K562 (cell line): ENCODE data around the gene MYBPHL. TPM values are rescaled to one million over a fixed set of nuclear protein-coding genes. Genes with fewer than 3 reads are reported as not detected.

Source experiments
- ATAC-seq: fragments of 200-7000 bp; cut with Tn5 transposase; 3 replicates; pipeline ENCODE4 v1.9.1; 2020; ENCODE audit warnings: moderate library complexity
- BruUV-seq: library from RNA; stranded (reverse); fragments of 400-500 nt; replicated peaks from 2 replicates; lab custom pipeline; 2021; lab: Mats Ljungman, UMichigan
- CTCF ChIA-PET: fragments of 300-600 bp; formaldehyde crosslinking; extraction: SDS; loops from one replicate; lab custom pipeline; 2021; ENCODE audit warnings: low intra/inter-chr PET ratio; lab: Yijun Ruan, JAX
- POLR2A ChIA-PET: fragments of 300-600, 350-650 bp; sonication (Branson Sonifier 250); formaldehyde crosslinking; extraction: SDS; loops from one replicate; lab custom pipeline; 2021; ENCODE audit warnings: antibody characterized with exemption, inconsistent platforms; lab: Yijun Ruan, JAX
- DNase-seq, 4 experiments: peaks; one replicate each; pipeline versions ENCODE4 v3.0.0 to v3.0.0-alpha.2; 2011 to 2018; ENCODE audit warnings: low spot score in 3 of 4, mixed read lengths in 3 of 4; ENCODE audit errors: extremely low read depth in 1 of 4
- FAIRE-seq: peaks from 2 replicates; lab custom pipeline; 2011; peaks lifted over from hg19 to GRCh38; lab: Jason Lieb, UNC
- H2AFZ ChIP-seq: 2 replicates; pipeline ENCODE4 v1.6.0; 2011; ENCODE audit warnings: low read depth, low read length, control low read depth, inconsistent platforms
- H3K27ac ChIP-seq: fragments of 200-600 bp; 3 replicates; pipeline ENCODE4 v1.8.0; 2011; ENCODE audit warnings: low read depth, mild to moderate bottlenecking, control low read depth, inconsistent platforms, low read length, moderate library complexity, mixed read lengths; ENCODE audit errors: extremely low read depth
- H3K27me3 ChIP-seq, 2 experiments: fragments of 300-600 bp in 1 of 2; 2 replicates in 1 of 2; 3 replicates in 1 of 2; pipeline versions ENCODE4 v1.6.0 to v1.8.0; 2011; ENCODE audit warnings: inconsistent platforms in 2 of 2, low read length in 2 of 2, mild to moderate bottlenecking in 1 of 2, mixed read lengths in 1 of 2, moderate library complexity in 1 of 2; ENCODE audit not compliant: control insufficient read depth in 2 of 2, insufficient read depth in 2 of 2
- H3K36me3 ChIP-seq: fragments of 300-600 bp; 3 replicates; pipeline ENCODE4 v1.8.0; 2011; ENCODE audit warnings: mild to moderate bottlenecking, low read length, inconsistent platforms; ENCODE audit not compliant: control insufficient read depth, insufficient read depth
- H3K4me1 ChIP-seq, 2 experiments: fragments of 200-600 bp in 1 of 2; replicated peaks in 1 of 2; 2 replicates in 1 of 2; 3 replicates in 1 of 2; pipeline versions ENCODE4 v1.5.1 to v1.8.0; 2011; ENCODE audit warnings: inconsistent platforms in 2 of 2, low read length in 2 of 2, mild to moderate bottlenecking in 1 of 2, mixed read lengths in 1 of 2, moderate library complexity in 1 of 2; ENCODE audit not compliant: control insufficient read depth in 2 of 2, insufficient read depth in 2 of 2
- H3K4me2 ChIP-seq: 2 replicates; pipeline ENCODE4 v1.6.1; 2011; ENCODE audit warnings: low read length, control low read depth, inconsistent platforms, mixed read lengths; ENCODE audit not compliant: insufficient read depth
- H3K4me3 ChIP-seq: fragments of 200-600 bp; sonication (generic), shearing (Covaris generic); 2 replicates; pipeline ENCODE4 v1.5.1; 2016; ENCODE audit warnings: control low read depth, inconsistent platforms
- H3K79me2 ChIP-seq: fragments of 200-600 bp; 3 replicates; pipeline ENCODE4 v1.8.0; 2011; ENCODE audit warnings: low read length, inconsistent platforms; ENCODE audit not compliant: control insufficient read depth, insufficient read depth
- H3K9ac ChIP-seq, 2 experiments: 2 replicates each; pipeline versions ENCODE4 v1.6.0 to v1.6.1; 2011; ENCODE audit warnings: low read depth in 2 of 2, low read length in 2 of 2, control low read depth in 1 of 2, inconsistent platforms in 1 of 2, mild to moderate bottlenecking in 1 of 2, mixed read lengths in 1 of 2; ENCODE audit not compliant: insufficient read depth in 1 of 2
- H3K9me1 ChIP-seq: one replicate; pipeline ENCODE4 v1.6.0; 2011; ENCODE audit warnings: inconsistent platforms, mild to moderate bottlenecking, low read length, moderate library complexity; ENCODE audit not compliant: control insufficient read depth, insufficient read depth
- H3K9me3 ChIP-seq: replicated peaks from 2 replicates; pipeline ENCODE4 v1.5.1; 2011; ENCODE audit warnings: low read depth, low read length, inconsistent platforms; ENCODE audit not compliant: control insufficient read depth, insufficient read depth
- H4K20me1 ChIP-seq: replicated peaks from 2 replicates; pipeline ENCODE4 v1.6.1; 2011; ENCODE audit warnings: low read length, inconsistent platforms, mixed read lengths; ENCODE audit not compliant: control insufficient read depth, insufficient read depth
- ARNT ChIP-seq, 2 experiments: fragments of 450-650 bp; IDR thresholded peaks; 2 replicates each; pipeline ENCODE4 v1.6.1; 2016; ENCODE audit warnings: mild to moderate bottlenecking in 1 of 2
- C11orf30 ChIP-seq: fragments of 450-650 bp; IDR thresholded peaks from 2 replicates; pipeline ENCODE4 v1.6.1; 2016; ENCODE audit warnings: low read depth, mild to moderate bottlenecking
- CBX3 ChIP-seq, 2 experiments: IDR thresholded peaks; 1 replicate in 1 of 2; 2 replicates in 1 of 2; pipeline ENCODE4 v1.6.1; 2012; ENCODE audit warnings: inconsistent platforms in 2 of 2, low read length in 2 of 2, borderline replicate concordance in 1 of 2, control low read depth in 1 of 2
- EZH2 ChIP-seq: IDR thresholded peaks from 2 replicates; pipeline ENCODE4 v1.6.1; 2012; ENCODE audit warnings: low read depth, mild to moderate bottlenecking, inconsistent platforms, low read length, borderline replicate concordance
- FOXA3 ChIP-seq, 2 experiments: fragments of 450-650 bp in 1 of 2; sonication (generic) in 1 of 2; formaldehyde crosslinking; IDR thresholded peaks in 1 of 2; conservative IDR thresholded peaks in 1 of 2; 2 replicates each; pipeline versions ENCODE4 v1.4.0 to v1.8.0; 2020 to 2022; ENCODE audit warnings: mild to moderate bottlenecking in 2 of 2, missing genetic modification reagents in 1 of 2
- PKNOX1 ChIP-seq: fragments of 450-650 bp; IDR thresholded peaks from 2 replicates; pipeline ENCODE4 v1.6.1; 2016
- RERE ChIP-seq: sonication (generic); formaldehyde crosslinking; IDR thresholded peaks from 2 replicates; pipeline ENCODE4 v1.8.0; 2023; ENCODE audit warnings: missing genetic modification reagents, mild to moderate bottlenecking, borderline replicate concordance
- RUNX1 ChIP-seq: sonication (generic); IDR thresholded peaks from 2 replicates; pipeline ENCODE4 v1.6.1; 2016; ENCODE audit warnings: antibody characterized with exemption, low read depth
- TAF7 ChIP-seq: fragments of 450-650 bp; IDR thresholded peaks from 2 replicates; pipeline ENCODE4 v1.6.1; 2016; ENCODE audit warnings: missing genetic modification characterization, missing compliant biosample characterization
- ZNF24 ChIP-seq: fragments of 450-650 bp; IDR thresholded peaks from 2 replicates; pipeline ENCODE4 v1.6.1; 2016
- WGBS: fragments of 100-300 bp; shearing (Covaris generic); methylation state at CpG from one replicate; pipeline ENCODE4 v1.1.6; 2016; ENCODE audit warnings: low coverage, mixed read lengths; ENCODE audit not compliant: insufficient coverage; ENCODE audit errors: missing lambda C conversion rate; 5-methylcytosine and 5-hydroxymethylcytosine counted together
- in situ Hi-C: fragments of 300-500 bp; cut with MboI; formaldehyde crosslinking; loops from 4 replicates; pipeline ENCODE4 v1.15.0; 2018; ENCODE audit warnings: inconsistent platforms, mixed read lengths
- intact Hi-C: fragments of 100-400 bp; cut with micrococcal nuclease; formaldehyde crosslinking; loops from 2 replicates; pipeline ENCODE4 v1.14.2; 2022
- polyA plus RNA-seq, 8 experiments: library from polyadenylated mRNA; depleted of rRNA in 4 of 8; stranded (reverse) in 5 of 8; unstranded in 3 of 8; fragments of >200 nt; fragmentation: Nextera tagmentation in 2 of 8; fragmentation: Illumina TruSeq in 1 of 8; extraction: Ambion mirVana in 2 of 8; extraction: Trizol in 1 of 8; gene quantifications; 2 replicates each; pipeline versions ENCODE4 v1.2.1 to v1.2.3, GENCODE V29; 2011 to 2014; ENCODE audit warnings: inconsistent platforms in 1 of 8, missing spikeins in 1 of 8
- total RNA-seq, 7 experiments: library from RNA; depleted of rRNA in 6 of 7; stranded (reverse); fragments of >200 nt in 6 of 7; fragmentation: Illumina TruSeq in 2 of 7; extraction: Trizol in 2 of 7; gene quantifications; 2 replicates each; pipeline versions ENCODE4 v1.2.1 to v1.2.3, GENCODE V29; 2011 to 2021; ENCODE audit warnings: low replicate concordance in 1 of 7
- TF ChIP-seq, protein P1 (sequence below), 3 experiments: fragments of 200-800 bp in 1 of 3; sonication (Bioruptor generic) in 1 of 3; sonication (generic) in 1 of 3; formaldehyde crosslinking in 1 of 3; IDR thresholded peaks; 2 replicates each; pipeline versions ENCODE4 v1.6.1 to v1.8.0; 2016 to 2022; ENCODE audit warnings: mild to moderate bottlenecking in 2 of 3, missing compliant biosample characterization in 2 of 3, missing genetic modification characterization in 2 of 3, missing genetic modification reagents in 1 of 3

MYBPHL gene
- total and polyA plus RNA-seq, 9 of the 15 experiments (the other 6 are each of a cell fraction or from before 2014, with no cell fraction given), result 0.20 to 1.9 (median 0.33) TPM

- POLR2A ChIA-PET, result interaction anchor here (0.6 to 4.8 kb wide), 13 partner anchors 9 to 644 kb away, joined by 3 to 36 read pairs (median 4); partner anchors contain the start of genes PSRC1 and SORT1
- no peak for TF ChIP-seq TAF7
- no peak for TF ChIP-seq C11orf30
- TF ChIP-seq RERE (CRISPR knock-in tag), result 0 out of 2 replicates have a peak, but pooled peaks have one; percentile 57
- TF ChIP-seq PKNOX1, result no peak
- TF ChIP-seq, protein P1, sequence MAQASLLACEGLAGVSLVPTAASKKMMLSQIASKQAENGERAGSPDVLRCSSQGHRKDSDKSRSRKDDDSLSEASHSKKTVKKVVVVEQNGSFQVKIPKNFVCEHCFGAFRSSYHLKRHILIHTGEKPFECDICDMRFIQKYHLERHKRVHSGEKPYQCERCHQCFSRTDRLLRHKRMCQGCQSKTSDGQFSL (CRISPR knock-in tag; IDR thresholded peaks at IDR 0.05), result peak; percentile 15; the same call in 1 of the 2 replicates
- TF ChIP-seq, protein P1 (tag; IDR thresholded peaks at IDR 0.05), result no peak
- TF ChIP-seq CBX3 (IDR thresholded peaks at IDR 0.05; ENCODE audit: borderline replicate concordance in 1 of 2, low read length in 2 of 2), result no peak
- no peak for TF ChIP-seq RUNX1
- no peak for TF ChIP-seq FOXA3 (CRISPR knock-in tag; conservative IDR thresholded peaks at IDR 0.05 in 1 of 2, IDR thresholded peaks at IDR 0.05 in 1 of 2)
- no peak for TF ChIP-seq EZH2
- TF ChIP-seq ZNF24, result no peak
- TF ChIP-seq ARNT (IDR thresholded peaks at IDR 0.05), result 0 out of 4 replicates have a peak, but pooled peaks of 1 of the 2 experiments have one; percentile 27
Measured at GRCh38 chr1:109255097-109255651, 51.6 kb downstream of the MYBPHL start.

More at GRCh38 chr1:109255097-109255651, 51.6 kb downstream of the MYBPHL start:
- in situ Hi-C loops (no loop called here), intact Hi-C loops (loop anchor here (2.0 kb wide), 1 partner anchor 54 kb away; no protein-coding TSS in a partner anchor)
- peaks cover 35 to 70% of the 10 kb centered on the region in 2 experiments for H3K4me1 ChIP-seq
- peak in 2 of 4 experiments; percentile 60 to 64 for DNase-seq
- peak overlapping the region; percentile 83 for H3K4me2 ChIP-seq
- H3K36me3 ChIP-seq, result peaks cover 14% of the 10 kb centered on the region; the same call in 2 of the 3 replicates
- no peak; the same call in 2 of the 3 replicates for ATAC-seq
- FAIRE-seq, result no peak
- peak overlapping the region; percentile 81 to 89 for H3K9ac ChIP-seq
- no peaks in the 10 kb centered on the region for H3K9me3 ChIP-seq
- 73% methylated on average over 12 of the region's 15 CpGs for WGBS
- peak overlapping the region; percentile 89 for H3K27ac ChIP-seq
- H4K20me1 ChIP-seq, result no peaks in the 10 kb centered on the region
- H3K79me2 ChIP-seq, result peaks cover 33% of the 10 kb centered on the region
- no TSS peak for BruUV-seq
- peak overlapping the region; percentile 69 for H2AFZ ChIP-seq
- CTCF ChIA-PET, result no interaction called here
- peaks cover 4% of the 10 kb centered on the region for H3K9me1 ChIP-seq
- H3K4me3 ChIP-seq, result peak overlapping the region; percentile 18; the same call in 1 of the 2 replicates
- H3K27me3 ChIP-seq, result no peaks in the 10 kb centered on the region
